ENCODE results near the gene VPS13D. TPM values are rescaled to one million over a fixed set of nuclear protein-coding genes. Genes with fewer than 3 reads are reported as not detected.

Gene VPS13D
- polyA plus RNA-seq, 3 donors from 2014 or later: 4.2 to 9.9 (median 6.6) TPM

DNA sequence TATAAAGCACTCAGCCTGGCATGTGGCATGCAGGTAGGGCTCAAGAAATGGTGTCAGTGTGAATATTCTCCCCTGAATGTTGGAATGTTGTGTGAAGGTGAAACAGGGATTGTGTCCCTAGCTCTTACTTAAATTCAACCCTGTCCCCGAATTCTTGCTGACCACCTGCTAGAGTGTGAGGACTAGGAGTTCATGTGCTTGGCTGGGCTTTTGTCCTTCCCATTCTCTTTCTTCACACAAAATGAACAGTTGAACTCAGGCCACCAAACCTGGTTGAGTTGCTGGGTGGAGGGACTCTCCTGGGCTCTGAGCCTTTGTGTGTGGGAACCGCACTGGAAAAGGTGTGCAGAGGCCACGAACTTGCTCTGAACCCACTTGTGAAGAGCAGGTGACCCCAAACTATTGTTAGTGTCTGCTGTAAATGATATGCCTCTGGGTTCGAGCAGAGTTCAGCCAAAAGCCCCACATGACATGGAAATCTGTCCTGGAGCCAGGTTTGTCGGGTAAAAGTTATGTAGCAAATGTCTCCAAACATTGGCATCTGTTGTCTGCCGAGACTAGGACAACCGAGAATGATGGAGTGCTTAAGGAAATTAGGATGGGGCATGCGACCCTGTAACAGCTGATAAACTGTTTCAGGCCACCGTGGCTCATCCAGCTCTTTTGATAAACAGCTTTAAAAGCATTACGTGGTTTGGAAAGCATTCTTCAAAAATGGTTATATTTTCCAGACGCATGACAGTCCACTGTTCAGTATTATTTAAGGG lies 243.9 kb downstream of the VPS13D start:
- no peak for DNase-seq
- H3K27me3 Mint-ChIP-seq (ENCODE audit: low read depth in 3 of 3): peaks cover 0 to 9% (median 6%) of the 10 kb centered on the region in 3 donors
- peaks cover 0 to 14% (median 3%) of the 10 kb centered on the region in 3 donors for H3K36me3 Mint-ChIP-seq
- peaks cover 96 to 99% of the 10 kb centered on the region in 2 donors for H3K4me1 Mint-ChIP-seq
- peak overlapping the region; percentile 93 to 98 (median 96) for H3K27ac Mint-ChIP-seq
- H3K4me3 Mint-ChIP-seq: peak overlapping the region; percentile 78 to 87 (median 79)
- H3K9me3 Mint-ChIP-seq: no peaks in the 10 kb centered on the region

DNA sequence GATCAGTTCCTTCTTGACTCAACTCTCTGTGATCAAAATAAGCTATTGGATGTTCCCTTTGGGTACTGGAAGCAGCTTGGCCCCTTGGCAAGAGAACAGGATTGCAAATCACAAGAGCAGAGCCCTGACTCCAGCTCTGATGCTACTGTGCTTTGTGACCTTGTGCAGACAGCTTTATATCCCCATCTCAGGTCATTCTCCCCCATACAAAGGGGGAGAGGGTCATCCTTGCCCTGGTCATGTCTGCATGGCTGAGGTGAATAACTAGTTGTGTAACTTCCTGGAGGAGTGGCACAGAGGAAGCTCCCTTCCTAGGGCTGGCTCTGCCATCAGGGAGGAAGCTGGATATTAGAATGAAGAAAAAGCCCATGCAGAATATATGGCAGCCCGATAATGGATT lies 245.3 kb downstream of the VPS13D start:
- Mint-ChIP-seq H3K27ac (peak overlapping the region; percentile 93 to 98 (median 96)), H3K36me3 (peaks cover 0 to 14% (median 3%) of the 10 kb centered on the region in 3 donors), H3K4me3 (peak overlapping the region; percentile 46 to 81 (median 66)), H3K4me1 (peaks cover 99 to 100% of the 10 kb centered on the region in 2 donors), H3K9me3 (no peaks in the 10 kb centered on the region), H3K27me3 (ENCODE audit: low read depth in 3 of 3) (peaks cover 0 to 9% (median 6%) of the 10 kb centered on the region in 3 donors)
- no peak for DNase-seq

DNA sequence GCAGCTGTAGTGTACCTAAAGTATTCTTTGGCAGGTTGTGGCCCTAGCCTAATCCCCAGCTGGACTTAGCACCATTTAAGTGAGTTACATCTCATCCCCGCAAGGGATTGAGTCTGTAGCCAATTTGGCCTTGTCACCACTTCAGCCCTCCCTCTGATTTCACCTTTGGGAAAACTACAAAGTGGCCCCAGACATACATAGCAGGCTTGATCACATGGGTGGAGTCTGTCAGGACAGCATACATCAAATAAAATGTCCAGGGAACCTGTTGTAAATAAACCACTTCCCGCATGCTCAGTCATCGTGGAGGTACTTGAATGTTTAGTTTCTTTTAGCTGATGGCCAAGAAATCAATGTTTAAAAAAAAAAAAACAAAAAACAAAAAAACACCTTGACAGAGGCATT lies 245.7 kb downstream of the VPS13D start:
- Mint-ChIP-seq H3K36me3 (peaks cover 0 to 14% (median 3%) of the 10 kb centered on the region in 3 donors), H3K9me3 (no peaks in the 10 kb centered on the region)

DNA sequence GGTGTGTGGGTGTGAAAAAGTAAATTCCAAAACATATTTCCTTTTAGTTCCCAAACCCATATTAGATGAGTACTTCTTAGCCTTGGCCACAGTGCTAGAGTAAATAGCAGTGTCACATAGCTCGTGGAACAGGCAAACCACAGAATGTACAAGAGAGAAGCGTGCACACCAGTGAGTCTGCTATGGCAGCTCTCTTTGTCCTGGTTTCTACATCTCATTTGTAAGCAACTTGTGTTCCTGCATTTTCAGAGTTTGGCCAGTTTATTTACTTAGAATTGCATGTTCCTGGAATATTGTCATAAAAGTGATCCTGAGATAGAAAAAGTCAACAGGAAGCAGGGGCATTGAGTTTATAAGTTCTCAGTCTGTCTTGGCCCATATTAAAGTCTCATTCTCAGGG lies 246.1 kb downstream of the VPS13D start:
- Mint-ChIP-seq H3K9me3 (no peaks in the 10 kb centered on the region), H3K4me3 (peak overlapping the region; percentile 46 to 81 (median 66)), H3K27me3 (ENCODE audit: low read depth in 3 of 3) (peaks cover 0 to 9% (median 6%) of the 10 kb centered on the region in 3 donors), H3K4me1 (peaks cover 100% of the 10 kb centered on the region in 2 donors), H3K36me3 (peaks cover 0 to 14% (median 3%) of the 10 kb centered on the region in 3 donors), H3K27ac (peak overlapping the region; percentile 91 to 98 (median 96))
- DNase-seq: peak in 2 of 3 donors; percentile 22 to 30

More for the DNA sequence above, 245.7 kb downstream of the VPS13D start:
- peak in 1 of 3 donors; percentile 30 for DNase-seq
- H3K4me1 Mint-ChIP-seq: peaks cover 99 to 100% of the 10 kb centered on the region in 2 donors
- H3K27me3 Mint-ChIP-seq (ENCODE audit: low read depth in 3 of 3): peaks cover 0 to 9% (median 6%) of the 10 kb centered on the region in 3 donors
- H3K27ac Mint-ChIP-seq: peak overlapping the region; percentile 91 to 98 (median 96)
- H3K4me3 Mint-ChIP-seq: peak overlapping the region; percentile 46 to 81 (median 66)

DNA sequence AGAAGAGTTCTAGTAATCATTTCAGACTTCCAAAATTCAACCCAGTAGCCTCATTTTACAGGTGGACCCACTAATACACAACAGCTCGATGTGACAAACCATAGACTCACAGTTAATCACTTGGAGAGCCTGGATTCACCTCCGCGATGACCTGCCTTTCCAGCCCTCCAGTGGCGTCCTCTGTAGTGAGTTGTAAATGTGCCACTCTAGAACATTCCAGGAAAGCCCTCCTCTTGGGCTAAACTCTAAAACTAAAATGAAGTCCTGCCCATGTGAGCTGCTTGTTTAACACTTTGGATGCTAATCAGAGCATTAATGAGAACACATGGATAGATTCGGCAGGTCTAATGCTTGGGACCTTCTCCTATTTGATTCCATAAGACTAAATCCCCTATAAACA lies 247.5 kb downstream of the VPS13D start:
- Mint-ChIP-seq H3K36me3 (peaks cover 0 to 8% (median 5%) of the 10 kb centered on the region in 3 donors), H3K9me3 (no peaks in the 10 kb centered on the region), H3K27ac (peak overlapping the region; percentile 89 to 98 (median 94)), H3K4me1 (peaks cover 98% of the 10 kb centered on the region in 2 donors), H3K4me3 (peak overlapping the region in 3 of 5 donors; percentile 28 to 82 (median 73)), H3K27me3 (ENCODE audit: low read depth in 3 of 3) (peaks cover 0 to 9% (median 6%) of the 10 kb centered on the region in 3 donors)
- no peak for DNase-seq

DNA sequence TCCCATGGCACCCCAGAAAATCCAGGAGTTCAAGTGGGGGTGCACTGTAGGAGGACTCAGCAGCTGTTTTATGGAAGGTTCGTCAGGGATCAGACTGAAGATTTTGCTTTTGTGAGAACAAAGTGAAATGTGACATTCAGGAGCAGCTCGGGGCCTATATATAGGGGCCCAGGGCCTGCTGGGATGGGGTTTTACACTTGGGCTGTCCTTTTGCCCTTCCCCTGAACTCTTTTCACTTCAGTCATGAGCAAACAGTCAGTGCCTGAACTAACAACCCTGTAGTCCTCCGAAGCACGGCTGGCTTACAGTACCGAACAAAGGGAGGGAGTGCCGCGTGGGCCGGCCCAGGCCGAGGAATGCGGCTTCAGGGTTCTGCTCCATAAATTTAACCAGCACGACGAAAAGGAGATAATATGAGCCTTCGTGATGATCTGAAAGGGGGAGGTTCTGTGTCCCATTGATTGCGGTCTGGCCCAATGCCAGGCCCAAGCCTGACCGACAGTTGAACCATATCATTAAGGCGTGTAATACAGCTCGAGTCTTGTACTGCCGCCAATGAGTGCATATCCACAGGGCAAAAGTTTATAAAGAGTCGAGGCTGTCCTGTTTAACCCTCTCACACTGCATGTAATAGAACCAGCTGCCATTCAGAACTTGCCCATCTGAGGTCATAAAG lies 248.2 kb downstream of the VPS13D start:
- DNase-seq: no peak

DNA sequence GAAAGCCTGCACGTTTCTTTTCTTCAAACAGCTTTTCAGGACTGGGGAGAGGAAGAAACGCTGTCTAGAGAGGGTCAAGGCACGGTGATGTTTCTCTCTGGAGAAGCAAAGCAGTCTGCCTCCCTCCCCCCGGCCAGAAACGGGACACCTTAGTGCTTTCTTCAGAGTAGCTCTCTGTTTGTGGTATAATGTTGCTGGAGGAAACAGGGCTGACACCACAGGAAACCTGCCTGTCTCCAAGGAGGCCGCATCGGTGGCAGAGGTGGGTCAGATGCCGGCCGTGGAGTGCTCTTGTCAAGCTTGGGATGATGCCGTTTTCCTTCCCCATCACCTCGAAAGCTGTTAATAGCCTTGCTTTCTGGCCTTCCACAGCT lies 248.8 kb downstream of the VPS13D start:
- peaks cover 0 to 14% (median 6%) of the 10 kb centered on the region in 3 donors for H3K36me3 Mint-ChIP-seq
- peak; percentile 58 to 60 (median 60) for DNase-seq
- H3K9me3 Mint-ChIP-seq: no peaks in the 10 kb centered on the region
- peaks cover 85 to 87% of the 10 kb centered on the region in 2 donors for H3K4me1 Mint-ChIP-seq
- H3K27me3 Mint-ChIP-seq (ENCODE audit: low read depth in 3 of 3): peaks cover 0 to 3% (median 3%) of the 10 kb centered on the region in 3 donors
- peak overlapping the region; percentile 61 to 82 (median 78) for H3K4me3 Mint-ChIP-seq
- H3K27ac Mint-ChIP-seq: peak overlapping the region; percentile 89 to 98 (median 94)

More for the DNA sequence above, 248.2 kb downstream of the VPS13D start:
- Mint-ChIP-seq H3K27me3 (ENCODE audit: low read depth in 3 of 3) (peaks cover 0 to 6% (median 5%) of the 10 kb centered on the region in 3 donors), H3K36me3 (peaks cover 0 to 12% (median 6%) of the 10 kb centered on the region in 3 donors), H3K9me3 (no peaks in the 10 kb centered on the region), H3K4me1 (peaks cover 91 to 92% of the 10 kb centered on the region in 2 donors), H3K4me3 (peak overlapping the region; percentile 61 to 82 (median 78)), H3K27ac (peak overlapping the region; percentile 89 to 98 (median 94))

DNA sequence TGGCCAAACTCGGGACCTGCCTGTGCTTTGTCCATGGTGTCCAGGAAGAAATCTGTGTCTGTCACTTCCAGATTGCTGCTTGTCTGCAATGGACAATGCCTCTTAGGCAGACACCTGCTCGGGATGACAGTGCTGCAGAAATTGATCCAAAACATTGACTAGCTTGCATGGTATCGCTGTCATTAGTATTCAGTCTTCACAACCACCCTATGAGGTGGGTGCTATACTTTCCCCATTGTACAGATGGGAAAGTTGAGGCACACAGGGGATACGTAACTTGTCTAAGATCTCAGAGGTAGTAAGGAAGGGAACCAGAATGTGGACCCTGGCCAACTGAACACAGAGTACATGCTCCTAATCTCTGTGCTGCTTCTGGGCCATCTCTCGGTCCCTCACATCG lies 249.5 kb downstream of the VPS13D start:
- peaks cover 0 to 3% (median 0%) of the 10 kb centered on the region in 3 donors for H3K27me3 Mint-ChIP-seq (ENCODE audit: low read depth in 3 of 3)
- DNase-seq: no peak
- peaks cover 3 to 18% (median 6%) of the 10 kb centered on the region in 3 donors for H3K36me3 Mint-ChIP-seq
- H3K9me3 Mint-ChIP-seq: no peaks in the 10 kb centered on the region
- H3K4me1 Mint-ChIP-seq: peaks cover 78 to 80% of the 10 kb centered on the region in 2 donors
- peak overlapping the region; percentile 89 to 98 (median 94) for H3K27ac Mint-ChIP-seq
- peak overlapping the region; percentile 61 to 82 (median 78) for H3K4me3 Mint-ChIP-seq

DNA sequence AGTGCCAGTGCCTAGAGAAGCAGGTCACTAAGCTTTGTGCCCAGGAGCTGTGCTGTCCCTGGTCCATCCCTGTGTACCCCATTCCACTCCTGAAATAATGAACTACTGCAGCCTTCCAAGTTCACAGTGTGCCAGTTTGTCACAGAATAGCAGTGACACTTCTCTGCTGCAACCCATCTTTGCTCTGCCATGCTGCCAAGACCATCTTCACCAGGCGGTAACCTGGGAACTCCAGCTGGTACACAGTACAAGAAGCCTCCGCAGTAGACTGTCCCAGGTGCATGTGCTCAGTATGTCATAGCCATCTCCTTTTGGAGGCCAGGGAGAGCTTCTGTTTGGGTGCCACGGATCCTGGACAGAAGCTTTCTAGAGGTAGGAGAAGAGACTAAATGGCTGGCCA lies 250.2 kb downstream of the VPS13D start:
- peaks cover 0 to 3% (median 0%) of the 10 kb centered on the region in 3 donors for H3K27me3 Mint-ChIP-seq (ENCODE audit: low read depth in 3 of 3)
- no peak overlapping the region for H3K4me3 Mint-ChIP-seq
- H3K4me1 Mint-ChIP-seq: peaks cover 71 to 72% of the 10 kb centered on the region in 2 donors

DNA sequence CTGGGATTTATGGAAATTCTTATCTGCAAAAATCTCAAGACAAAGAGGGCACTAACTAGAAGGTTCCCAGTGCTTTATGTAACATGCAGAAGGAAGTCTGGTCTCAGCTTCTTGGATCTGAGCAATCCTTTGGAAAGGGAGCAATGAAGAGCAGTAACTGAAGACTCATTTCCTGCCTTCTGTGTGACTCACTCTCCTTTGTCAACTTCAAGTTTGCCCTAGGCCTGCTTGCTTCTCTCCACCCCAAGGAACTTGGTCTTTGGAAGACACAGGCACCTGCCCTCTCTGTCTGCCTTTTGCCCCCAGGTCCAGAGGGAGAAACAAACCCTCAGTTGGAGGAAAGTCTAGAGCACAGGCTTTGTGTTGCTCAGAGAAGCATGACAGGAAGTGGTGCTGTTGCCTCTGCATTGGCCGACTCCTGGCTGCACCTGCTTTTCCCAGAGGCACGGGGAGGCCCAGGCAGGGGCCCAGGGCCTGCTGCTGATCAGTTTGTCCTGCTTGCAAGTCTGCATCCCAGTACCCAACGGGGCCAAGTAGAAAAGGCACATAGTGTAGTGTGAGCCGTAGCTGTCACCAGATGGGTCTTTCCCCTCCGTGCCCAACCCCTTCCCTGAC lies 251.0 kb downstream of the VPS13D start:
- no peak for DNase-seq

More for the DNA sequence above, 250.2 kb downstream of the VPS13D start:
- Mint-ChIP-seq H3K9me3 (no peaks in the 10 kb centered on the region), H3K36me3 (peaks cover 6 to 23% (median 7%) of the 10 kb centered on the region in 3 donors), H3K27ac (peak overlapping the region in 5 of 6 donors; percentile 72 to 93 (median 84))
- DNase-seq: no peak

DNA sequence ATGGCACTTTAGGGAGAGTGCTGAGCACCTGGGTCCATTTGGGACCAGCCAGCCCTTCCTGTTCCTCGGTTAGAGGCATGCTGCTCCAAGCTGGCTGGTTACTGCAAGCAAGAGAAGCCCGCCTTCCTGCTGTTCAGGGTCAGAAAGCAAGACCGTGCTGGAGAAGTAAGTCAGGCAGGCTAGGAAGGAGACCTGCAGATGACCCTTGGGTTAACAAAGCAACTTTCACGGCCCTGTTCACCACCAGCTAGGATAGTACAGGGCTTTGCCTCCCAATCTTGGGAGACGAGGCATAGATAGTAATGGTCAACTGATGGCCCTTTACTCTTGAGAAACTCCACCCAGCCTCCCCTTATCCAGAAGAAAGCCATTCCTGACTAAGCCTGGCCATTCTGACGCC lies 252.1 kb downstream of the VPS13D start:
- no peak for DNase-seq
- peaks cover 10 to 37% (median 18%) of the 10 kb centered on the region in 3 donors for H3K36me3 Mint-ChIP-seq
- no peak overlapping the region for H3K4me3 Mint-ChIP-seq
- peaks cover 0 to 3% (median 0%) of the 10 kb centered on the region in 3 donors for H3K27me3 Mint-ChIP-seq (ENCODE audit: low read depth in 3 of 3)
- peak overlapping the region in 1 of 6 donors; percentile 41 for H3K27ac Mint-ChIP-seq
- H3K4me1 Mint-ChIP-seq: peaks cover 52 to 54% of the 10 kb centered on the region in 2 donors
- H3K9me3 Mint-ChIP-seq: no peaks in the 10 kb centered on the region

More for the DNA sequence above, 251.0 kb downstream of the VPS13D start:
- Mint-ChIP-seq H3K27ac (peak overlapping the region; percentile 27 to 93 (median 81)), H3K9me3 (no peaks in the 10 kb centered on the region), H3K4me1 (peaks cover 63 to 64% of the 10 kb centered on the region in 2 donors), H3K36me3 (peaks cover 7 to 28% (median 14%) of the 10 kb centered on the region in 3 donors), H3K4me3 (peak overlapping the region in 2 of 5 donors; percentile 9 to 27), H3K27me3 (ENCODE audit: low read depth in 3 of 3) (peaks cover 0 to 3% (median 0%) of the 10 kb centered on the region in 3 donors)

DNA sequence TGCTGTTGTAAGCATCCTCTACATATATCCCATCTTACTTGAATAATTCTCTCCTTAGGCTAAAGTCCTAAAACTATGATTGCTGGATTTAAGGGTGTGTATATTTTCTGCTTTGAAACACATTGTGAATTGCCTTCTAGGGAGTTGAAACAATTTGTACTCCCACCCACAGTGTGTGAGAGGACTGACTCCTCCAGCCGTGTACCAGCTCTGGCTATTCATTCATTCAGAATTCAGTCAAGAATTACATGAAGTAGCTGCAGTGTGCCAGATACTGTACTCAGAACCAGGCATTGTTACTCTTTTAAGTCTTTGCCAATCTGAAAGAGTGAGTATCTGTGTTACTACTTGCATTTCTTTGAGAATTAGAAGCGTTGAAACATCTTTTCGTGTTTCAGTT lies 253.2 kb downstream of the VPS13D start:
- Mint-ChIP-seq H3K9me3 (no peaks in the 10 kb centered on the region), H3K27ac (peak overlapping the region in 1 of 6 donors; percentile 1), H3K4me1 (peaks cover 41 to 43% of the 10 kb centered on the region in 2 donors), H3K36me3 (peaks cover 14 to 37% (median 18%) of the 10 kb centered on the region in 3 donors), H3K4me3 (no peak overlapping the region), H3K27me3 (ENCODE audit: low read depth in 3 of 3) (peaks cover 0 to 2% (median 0%) of the 10 kb centered on the region in 3 donors)
- DNase-seq: no peak
